Mammary epithelial cell (primary cell): ENCODE measurements around the gene PRKAG1.

Experiments
- EZH2 ChIP-seq: IDR thresholded peaks from 2 replicates; pipeline ENCODE4 v1.6.1; 2012; ENCODE audit warnings: low read length, inconsistent platforms, borderline replicate concordance
- TF ChIP-seq, protein P1 (sequence below), 2 donors: IDR thresholded peaks in 1 of 2; conservative IDR thresholded peaks in 1 of 2; 2 replicates each; pipeline ENCODE4 v1.5.1; 2011 to 2012; ENCODE audit warnings: inconsistent platforms in 2 of 2, low read length in 2 of 2, mild to moderate bottlenecking in 2 of 2, control low read depth in 1 of 2, low read depth in 1 of 2; ENCODE audit not compliant: insufficient read depth in 1 of 2; ENCODE audit errors: extremely low read depth in 1 of 2

GRCh38 chr12:48967991-48968390 lies 50.6 kb downstream of the PRKAG1 start:
- TF ChIP-seq, protein P1, sequence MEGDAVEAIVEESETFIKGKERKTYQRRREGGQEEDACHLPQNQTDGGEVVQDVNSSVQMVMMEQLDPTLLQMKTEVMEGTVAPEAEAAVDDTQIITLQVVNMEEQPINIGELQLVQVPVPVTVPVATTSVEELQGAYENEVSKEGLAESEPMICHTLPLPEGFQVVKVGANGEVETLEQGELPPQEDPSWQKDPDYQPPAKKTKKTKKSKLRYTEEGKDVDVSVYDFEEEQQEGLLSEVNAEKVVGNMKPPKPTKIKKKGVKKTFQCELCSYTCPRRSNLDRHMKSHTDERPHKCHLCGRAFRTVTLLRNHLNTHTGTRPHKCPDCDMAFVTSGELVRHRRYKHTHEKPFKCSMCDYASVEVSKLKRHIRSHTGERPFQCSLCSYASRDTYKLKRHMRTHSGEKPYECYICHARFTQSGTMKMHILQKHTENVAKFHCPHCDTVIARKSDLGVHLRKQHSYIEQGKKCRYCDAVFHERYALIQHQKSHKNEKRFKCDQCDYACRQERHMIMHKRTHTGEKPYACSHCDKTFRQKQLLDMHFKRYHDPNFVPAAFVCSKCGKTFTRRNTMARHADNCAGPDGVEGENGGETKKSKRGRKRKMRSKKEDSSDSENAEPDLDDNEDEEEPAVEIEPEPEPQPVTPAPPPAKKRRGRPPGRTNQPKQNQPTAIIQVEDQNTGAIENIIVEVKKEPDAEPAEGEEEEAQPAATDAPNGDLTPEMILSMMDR (conservative IDR thresholded peaks at IDR 0.05 in 1 of 2, IDR thresholded peaks at IDR 0.05 in 1 of 2; ENCODE audit: extremely low read depth in 1 of 2, insufficient read depth in 1 of 2, low read depth in 1 of 2, low read length in 2 of 2): no peak
- no peak for TF ChIP-seq EZH2
